ENCODE measurements around the gene MRPL19.

- TF ChIP-seq POLR2A (IDR thresholded peaks at IDR 0.05; ENCODE audit: extremely low read depth, insufficient read length) (no peak), CTCF (IDR thresholded peaks at IDR 0.05; ENCODE audit: low read depth, low read length) (no peak), MYC (IDR thresholded peaks at IDR 0.05; ENCODE audit: low read depth, low read length) (no peak)
Observed at GRCh38 chr2:75680402-75680801, 33.8 kb downstream of the MRPL19 start.

Measured in NB4 (cell line).